Globus pallidus (tissue), 1 donor: ENCODE measurements around the gene PRG2.

Source experiments
- DNase-seq: peaks from one replicate; pipeline ENCODE4 v3.0.0-alpha.2; 2015; ENCODE audit warnings: low spot score

PRG2 gene, protein sequence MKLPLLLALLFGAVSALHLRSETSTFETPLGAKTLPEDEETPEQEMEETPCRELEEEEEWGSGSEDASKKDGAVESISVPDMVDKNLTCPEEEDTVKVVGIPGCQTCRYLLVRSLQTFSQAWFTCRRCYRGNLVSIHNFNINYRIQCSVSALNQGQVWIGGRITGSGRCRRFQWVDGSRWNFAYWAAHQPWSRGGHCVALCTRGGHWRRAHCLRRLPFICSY

DNA sequence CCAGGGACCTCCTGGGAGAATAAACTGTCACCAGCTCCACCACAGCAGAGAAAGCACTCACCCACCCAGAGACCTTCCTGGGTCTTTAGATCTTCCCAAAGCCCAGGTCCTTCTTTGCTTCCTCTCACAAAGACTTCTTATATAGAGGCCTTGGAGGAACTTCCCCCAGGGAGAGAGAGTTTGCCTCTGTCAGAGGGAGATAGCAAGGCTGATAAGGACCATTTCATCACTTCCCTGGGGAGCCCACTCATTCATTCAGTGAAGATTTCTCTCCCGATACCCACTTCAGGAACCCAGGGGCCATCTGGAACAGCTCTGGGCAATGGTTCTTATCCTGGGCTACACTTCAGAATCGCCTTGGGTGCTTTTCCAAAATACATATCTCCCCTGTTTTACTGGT, at the start of gene PRG2:
TSS of gene PRG2 (minus strand) at position 116 of the 400 bp plus-strand sequence. CDS start 706 bp downstream, outside the sequence.
- no peak for DNase-seq

DNA sequence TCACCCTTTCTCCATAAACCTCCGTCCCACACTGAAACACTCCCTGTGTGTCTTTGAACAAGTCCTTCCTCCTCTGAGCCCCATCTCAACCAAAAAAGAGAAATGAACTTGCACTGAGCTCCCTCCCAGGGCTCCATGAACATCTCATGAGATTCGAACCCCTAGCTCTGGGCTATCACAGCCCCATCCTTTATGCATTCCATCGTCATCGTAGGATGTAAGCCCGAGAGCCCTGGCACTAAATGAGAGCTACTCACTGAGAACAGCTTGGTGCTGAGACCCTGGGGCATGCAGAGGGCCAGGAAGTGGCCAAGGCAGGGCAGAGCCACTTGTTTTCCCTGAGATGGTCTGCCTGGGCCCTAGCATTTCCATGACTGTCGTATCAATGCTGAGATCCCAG, 49.3 kb upstream of the PRG2 start:
- DNase-seq, result no peak

DNA sequence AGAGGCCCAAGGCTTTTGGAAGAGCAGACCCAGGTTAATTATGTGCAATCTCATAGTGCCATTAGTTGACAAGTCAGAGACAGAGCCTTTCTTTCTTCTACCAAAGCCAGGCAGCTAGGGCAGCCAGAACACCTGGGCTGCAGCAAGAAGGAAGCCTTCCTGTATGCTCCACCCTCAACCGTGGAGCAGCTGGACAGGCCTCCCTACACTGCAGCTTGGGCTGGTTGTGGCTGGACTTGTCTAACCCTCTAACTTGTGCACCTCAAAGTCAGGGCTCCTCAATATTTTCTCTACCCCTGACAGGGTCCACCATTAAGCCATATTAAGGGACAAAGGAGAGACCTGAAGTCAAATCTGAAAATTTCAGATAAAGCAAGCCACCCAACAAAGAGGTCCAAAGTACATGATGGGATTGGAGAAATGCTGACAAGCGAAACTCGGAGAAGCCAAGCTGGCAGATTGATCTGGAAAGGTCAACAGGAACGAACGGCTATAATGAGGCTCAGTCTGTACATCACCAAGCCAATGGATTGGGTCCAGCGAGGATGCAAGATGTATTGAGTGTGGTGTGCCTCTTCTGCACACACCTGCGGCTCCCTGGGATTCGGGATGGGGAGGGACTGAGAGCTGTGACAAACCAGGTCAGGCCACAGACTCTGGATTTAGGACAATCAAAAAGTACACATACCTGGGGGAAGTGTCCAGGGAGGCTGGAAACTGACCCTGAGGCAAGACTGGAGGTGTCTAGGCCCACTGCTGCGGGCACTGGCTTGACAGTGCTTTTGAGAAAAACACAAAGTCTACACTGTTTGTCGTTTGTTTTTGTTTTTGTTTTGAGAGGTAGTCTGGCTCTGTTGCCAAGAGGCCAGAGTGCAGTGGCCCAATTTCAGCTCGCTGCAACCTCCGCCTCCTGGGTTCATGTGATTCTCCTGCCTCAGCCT, 48.2 kb upstream of the PRG2 start:
- DNase-seq, result no peak

DNA sequence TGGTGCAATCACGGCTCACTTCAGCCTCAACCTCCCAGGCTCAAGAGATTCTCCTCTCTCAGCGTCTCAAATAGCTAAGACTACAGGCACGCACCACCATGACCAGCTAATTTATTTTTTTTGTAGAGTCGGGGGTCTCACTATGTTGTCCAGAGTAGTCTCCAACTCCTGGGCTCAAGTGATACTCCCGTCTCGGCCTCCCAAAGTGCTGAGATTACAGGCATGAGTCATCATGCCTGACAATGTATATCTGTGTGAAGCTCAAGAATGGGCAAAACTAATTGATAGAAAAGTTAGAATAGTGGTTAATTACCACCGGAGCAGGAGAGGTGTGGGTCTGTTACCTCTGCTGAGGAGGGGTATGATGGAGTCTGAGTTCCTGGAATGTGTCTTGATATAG, 45.6 kb upstream of the PRG2 start:
- DNase-seq, result no peak

DNA sequence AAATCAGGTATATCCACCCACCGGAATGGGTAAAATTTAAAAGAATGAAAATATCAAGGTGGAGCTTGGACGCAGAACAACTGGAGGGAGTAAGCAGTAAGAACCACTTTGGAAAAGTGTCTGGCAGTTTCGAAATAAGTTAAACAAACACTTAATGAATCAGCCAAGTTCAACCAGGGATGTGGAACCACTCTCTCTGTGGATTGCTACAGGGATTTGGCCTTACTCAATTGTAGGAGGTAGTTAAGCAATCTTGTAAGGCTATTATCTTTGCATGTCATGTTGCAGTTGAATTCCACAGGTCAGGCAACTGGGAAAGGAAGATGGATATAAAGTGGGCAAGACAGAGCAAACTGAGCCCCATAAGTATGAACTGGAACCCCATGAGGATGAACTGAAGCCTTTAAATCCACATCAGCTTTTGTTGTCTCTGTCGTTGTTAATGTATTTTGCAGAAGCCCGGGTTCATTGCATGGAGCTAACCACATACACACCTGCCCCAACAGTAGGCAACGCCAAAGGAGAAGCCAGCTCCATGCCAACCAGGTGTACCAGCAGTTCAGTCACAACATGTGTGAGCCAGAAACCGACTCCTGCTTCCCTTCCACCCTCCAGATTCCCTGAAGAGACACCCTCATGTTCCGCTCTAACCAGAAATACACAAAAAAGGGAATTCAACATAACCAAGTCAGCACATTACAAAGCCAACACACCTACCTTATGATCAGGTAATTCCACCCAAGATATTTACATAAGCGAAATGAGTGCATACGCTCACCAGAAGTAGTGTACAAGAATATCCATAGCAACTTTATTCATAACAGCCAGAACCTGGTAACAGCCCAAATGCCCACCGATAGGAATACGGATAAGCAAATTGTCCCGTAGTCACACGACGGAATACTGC, 44.4 kb upstream of the PRG2 start:
- DNase-seq, result no peak

DNA sequence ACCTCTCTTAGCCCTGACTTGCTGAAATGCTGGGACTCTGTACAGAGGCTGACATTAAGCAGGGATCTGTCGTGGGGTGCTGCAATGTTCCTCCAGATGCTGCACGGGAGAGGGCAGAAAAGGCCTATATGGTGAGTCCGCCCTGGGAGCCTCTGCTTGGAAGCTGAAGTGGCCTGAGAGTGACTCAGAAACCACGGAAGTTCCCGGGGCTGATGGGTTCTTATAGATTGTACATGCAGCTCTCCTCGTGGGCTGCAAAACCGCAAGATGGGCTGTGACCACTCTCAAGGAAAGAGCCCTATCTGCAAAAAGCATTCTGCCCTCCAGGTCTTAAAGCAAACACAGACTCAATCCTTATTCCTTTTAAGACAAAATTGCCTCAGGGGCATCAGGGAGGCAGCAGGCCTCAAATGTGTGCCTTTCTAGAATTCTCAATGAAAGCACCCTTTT, 42.3 kb upstream of the PRG2 start:
- DNase-seq, result no peak

DNA sequence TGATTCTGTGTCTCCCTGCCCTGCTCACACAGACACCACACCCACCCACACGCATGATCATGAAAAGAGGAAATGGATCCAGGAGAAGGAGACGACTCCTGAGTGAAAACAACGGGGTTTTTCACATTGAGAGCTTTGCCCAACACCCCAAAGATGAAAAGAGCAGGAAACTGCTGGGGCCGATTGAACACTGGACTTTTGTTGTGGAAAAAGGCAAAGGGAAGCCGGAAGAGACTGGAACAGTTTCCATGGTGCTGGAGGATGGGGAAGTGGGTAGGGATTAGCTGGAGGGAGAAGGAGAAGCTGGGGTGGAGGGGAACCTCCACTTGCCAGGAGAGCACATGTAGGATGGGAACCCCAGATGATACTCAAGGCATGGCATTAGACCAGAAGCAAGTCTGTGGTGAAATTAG, 41.7 kb upstream of the PRG2 start:
- DNase-seq, result peak; percentile 33

DNA sequence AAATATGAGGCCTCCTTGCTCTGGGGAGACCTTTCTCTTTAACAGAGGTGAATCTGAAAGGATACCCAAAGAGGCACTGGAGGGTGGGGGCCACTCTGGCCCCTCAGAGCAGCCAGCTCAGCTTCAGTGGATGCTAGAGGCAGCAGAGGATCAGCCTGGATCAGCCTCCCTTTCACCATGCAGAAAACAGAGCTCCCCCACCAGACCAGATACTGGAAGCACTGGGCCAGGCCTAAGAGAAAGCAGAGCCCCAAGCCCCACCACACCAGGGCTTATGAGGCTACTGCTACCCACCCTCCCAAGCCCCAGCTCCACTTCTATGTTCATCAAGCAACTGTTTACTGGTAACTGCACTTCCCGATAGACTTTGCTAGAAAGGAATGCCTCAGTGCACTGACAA, 40.5 kb upstream of the PRG2 start:
- no peak for DNase-seq

DNA sequence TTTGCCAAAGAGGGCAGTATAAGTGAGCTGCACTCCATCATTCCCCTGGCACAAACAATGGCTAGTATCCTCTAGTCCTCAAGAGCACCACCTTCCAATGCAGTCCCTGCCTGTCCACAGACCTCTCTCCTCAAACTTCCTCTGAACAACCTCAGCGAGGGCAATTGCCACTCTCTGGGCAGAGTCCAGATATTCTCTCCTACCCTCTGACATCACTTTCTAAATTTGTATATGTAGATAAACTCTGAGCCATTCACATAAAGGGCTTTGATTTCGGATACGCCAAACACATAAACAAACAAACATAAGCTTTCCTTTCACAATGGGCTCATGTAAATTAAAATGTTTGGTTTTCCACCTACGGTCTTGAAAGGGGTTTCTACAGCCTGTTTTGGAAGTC, 39.5 kb upstream of the PRG2 start:
- DNase-seq, result no peak

DNA sequence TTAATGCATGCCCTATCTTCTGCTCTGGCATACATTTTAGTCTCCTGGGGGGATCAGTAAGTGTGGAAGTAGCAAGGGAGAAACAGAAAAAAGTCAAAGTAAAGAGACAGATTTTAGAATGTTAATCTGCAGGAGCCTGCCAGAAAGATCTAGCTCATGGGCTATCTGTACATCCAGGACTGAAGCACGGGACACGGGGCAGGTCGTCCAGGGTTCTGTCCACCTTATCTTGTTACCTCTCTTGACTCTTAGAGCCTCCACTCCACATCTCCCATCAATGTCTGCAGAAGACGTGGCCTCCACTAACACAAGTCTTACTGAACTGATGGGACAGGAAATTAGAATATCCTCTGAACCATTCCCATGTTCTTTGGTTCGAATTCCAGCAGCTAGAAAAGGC, 38.2 kb upstream of the PRG2 start:
- DNase-seq, result no peak

DNA sequence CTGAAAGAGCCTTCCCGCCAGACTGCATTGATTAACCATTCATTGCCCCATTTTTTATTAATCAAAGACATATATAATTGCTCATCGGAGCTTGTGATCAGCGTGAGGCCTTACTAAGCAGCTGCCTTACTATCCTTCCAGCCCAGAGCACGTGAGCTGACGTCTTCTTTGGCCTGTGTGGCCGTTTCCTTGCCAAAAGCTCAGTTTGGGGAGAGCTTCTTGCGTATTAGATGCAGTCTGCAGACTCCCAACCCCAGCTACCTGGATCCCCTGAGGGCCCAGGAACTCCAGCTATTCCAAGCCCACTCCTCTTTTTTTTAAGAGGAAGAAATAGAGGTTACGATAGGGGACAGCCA, 37.3 kb upstream of the PRG2 start:
- peak; percentile 68 for DNase-seq

DNA sequence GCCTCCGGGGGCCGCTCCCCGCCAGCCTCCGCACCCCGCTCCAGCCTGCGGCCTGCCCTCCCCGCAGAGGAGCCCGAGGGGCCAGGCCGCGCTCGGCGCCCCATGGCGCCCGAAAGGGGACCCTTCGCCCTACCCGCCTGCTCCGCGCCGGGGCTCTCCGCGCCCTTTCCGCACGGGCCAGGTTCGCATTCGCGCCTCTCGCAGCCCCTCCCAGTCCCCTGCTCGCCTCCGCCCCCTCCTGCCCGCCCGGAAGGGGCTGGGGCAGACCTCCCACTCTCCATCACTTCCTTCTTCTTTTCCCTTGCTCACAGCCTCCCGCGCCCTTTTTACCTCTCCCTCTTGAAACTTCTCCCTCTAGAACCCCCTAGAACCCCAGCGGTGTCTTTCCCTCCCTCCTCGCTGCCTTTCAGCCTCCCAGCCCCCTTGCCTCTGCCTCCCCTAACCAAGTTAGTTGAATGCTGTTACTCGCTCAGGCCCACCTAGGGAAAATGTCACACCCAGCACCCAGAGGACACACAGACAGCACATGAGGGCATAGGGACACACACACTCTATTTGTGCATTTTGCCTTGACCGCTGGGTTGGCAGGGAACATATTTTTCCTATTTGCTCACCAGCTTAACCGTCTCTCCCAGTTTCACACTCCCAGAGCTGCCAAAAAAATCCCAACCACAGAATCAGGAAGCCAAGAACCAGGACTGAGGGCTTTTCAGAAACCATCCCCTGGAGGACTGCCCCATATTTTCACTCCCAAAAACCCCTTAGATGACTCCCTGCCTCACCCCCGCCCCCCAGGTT, 36.7 kb upstream of the PRG2 start, which contains the start of gene SLC43A3:
TSS of gene SLC43A3 (minus strand) at position 193 of the 798 bp plus-strand sequence. CDS start 949 bp downstream, outside the sequence.
- DNase-seq, result peak; percentile 48

DNA sequence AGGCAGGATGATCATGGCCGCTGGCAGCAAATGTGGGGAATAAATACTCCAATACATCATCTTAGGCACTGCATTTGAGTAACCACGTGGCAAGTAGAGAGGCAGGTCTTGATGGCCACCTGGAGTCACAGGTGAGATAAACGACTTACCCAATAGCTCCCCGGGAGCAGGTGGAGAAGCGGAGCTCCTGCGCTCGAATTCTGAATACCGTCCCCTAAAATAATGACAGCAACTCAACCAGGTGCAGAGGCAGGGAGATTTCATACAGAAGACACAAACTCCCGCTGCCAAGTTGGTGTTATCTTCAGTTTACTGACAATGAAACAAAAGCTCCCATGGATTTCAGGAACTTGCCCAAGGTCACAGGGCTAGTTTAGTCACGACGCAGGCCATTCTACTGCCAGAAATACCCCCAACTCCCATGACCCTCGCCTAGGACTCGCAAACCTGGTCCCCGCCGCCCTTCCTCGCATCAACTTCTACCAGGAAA, 36.0 kb upstream of the PRG2 start:
- no peak for DNase-seq

DNA sequence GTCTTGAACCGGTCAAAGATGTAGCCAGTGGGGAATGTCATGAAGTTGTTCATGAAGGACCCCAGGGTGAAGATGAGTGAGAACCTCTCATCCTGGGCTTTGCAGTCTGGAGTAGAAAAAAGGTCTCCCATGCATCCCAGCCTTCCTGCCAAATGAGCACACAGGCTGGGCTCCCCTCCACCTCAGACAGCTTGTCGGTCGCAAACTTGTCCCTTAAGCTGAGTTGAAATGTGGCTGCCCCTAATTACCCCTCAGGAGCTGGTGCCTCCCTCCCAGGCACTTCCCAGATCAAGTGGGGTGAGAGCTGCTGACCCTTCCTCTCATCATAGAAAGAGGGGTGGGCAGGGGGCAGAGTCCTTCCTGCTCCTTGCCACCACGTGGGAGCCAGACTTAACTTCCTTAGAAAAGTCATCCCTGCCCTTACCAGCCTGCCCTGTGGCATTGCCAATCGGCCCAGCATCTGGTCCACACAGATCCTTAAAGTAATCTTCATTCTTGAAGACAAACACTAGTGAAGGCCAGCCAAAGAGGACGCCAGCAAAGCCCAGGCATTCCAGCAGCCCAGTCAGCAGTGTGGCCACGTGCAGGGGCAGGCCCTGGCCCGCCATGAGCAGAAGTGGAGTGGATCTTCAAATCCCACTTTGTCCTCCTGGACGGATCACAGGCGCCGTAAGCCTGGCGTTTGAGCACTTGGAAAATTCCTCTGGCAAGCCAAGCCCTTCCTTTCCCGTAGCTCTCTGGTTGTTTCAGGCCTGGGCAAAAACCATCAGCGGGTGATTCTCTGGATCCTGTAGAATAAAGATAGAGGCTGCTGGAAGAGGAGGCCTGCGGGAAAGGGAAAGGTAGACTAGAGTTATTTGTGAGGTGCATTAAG, 35.4 kb upstream of the PRG2 start:
- DNase-seq, result no peak

DNA sequence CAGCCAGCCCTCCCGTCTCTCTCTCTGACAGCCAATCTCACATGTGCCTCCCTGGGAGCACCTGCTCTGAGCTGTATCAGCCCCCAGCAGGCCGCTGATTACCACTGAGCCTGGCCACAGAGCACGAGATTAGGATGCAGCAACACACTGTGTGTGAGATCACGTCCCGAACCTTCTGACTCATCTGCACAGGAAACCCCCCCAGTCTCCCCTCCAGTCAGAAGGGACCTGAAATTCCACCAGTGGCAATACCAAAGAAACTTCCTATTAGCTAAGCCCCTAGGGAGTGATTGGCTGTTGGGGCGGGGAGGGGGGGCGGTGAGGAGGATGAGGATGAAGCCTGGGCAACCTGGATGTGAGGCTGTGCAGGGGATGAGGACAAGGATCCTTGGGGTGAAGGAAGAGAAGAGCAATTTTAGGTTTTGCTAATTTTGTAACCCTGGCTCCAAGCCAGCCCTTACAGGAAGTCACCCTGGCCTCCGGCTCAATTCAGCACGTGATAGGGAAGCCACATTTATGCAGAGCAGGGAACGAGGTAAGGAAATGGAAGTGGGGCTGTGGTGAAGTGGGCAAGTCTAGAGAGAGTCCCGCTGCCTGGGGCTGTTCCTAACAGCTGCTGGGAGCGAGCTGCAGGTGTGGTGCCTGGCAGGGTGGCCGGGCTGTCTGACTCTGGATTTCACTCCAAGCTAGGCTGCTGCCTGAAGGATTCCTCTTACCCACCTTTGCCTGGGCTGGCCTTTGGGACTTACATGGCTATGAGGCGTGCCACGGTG, 34.5 kb upstream of the PRG2 start:
- no peak for DNase-seq

DNA sequence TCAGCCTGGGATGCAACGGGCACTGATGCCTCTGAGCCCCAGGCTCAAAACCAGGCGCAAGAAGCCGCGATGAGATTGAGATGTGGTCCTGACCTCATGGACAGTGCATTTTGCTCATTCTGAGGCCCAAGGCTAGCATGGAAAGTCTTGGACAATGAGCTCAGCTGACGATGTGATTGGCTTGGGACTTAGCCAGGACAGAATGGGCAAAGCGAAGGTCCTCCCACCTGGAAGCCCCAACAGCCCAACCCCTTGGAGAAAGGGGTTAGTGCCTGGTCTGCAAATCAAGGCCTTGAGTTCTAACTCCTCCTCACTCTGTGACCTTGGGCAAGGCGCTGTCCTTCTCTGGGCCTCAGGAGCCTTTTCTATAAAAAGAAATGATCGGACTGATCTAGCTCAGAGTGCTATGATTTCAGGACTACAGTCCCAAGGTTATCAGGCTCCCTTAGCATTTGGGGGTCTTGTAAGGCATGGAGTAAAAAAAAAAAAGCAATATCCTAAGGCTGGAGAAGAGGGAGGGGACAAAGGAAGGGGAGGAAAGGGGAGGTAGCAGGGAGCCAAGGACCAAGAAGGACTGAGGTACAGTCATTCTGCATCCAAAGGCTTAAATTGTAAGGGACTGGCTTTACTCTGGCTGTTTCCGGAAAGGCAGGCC, 33.8 kb upstream of the PRG2 start:
- DNase-seq, result no peak

DNA sequence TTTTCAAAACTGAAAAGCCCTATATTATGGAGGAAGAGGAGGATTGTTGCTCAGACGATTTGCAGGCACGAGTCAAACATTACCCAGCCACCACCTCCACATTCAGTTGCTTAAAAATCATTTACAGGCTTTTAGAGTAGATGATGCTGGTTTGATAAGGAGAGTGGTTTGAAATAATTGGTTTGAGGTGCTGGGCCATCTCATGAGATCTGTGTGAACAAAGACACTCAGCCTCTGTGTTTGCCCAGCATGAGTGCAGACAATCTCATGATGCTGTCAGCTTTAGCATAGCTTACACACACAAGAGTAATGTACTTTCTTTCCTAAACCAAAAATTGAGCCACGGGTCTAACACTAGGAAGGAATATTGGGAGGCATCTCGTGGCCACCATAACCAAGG, 32.2 kb upstream of the PRG2 start:
- DNase-seq, result no peak

DNA sequence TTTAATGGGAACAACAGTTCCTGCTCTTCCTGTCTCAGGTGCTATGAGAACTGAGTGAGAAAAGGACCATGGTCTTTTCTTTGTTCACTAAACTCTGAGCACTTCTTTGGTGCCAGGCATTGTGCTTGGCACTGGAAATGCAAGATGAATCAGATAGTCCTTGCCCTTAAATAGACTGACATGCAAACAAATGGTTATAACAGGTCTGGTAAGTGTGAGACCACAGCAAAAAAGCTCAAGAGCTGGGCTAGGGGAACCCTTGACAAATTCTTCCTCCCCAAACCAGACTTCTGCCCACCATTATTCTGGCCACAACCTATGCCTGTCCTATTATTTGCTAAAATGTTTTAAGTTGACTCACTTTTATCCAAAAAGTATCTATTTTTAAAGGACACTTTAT, 31.4 kb upstream of the PRG2 start:
- DNase-seq, result no peak

DNA sequence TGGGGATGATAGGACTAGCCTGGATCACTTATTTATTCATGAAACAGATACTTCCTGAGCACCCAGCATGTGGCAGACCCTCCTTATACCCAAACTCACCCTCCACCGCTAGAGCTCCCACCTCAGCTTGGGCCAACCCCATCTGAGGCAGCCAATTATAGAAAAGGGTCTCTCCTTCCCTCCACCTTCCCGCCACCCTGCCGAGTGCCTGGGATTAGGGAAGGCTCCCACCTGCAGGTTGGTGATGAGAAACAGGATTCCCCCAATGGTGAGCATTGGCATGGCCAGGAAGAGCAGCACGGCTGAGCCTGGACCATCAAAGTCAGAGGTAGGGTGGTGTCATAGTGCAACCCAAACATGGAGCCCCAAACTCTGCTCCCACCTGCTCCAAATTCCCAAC, 30.6 kb upstream of the PRG2 start:
- no peak for DNase-seq
